Right lobe of liver (tissue), 4 donors: ENCODE measurements around the gene SYTL1.

Experiments
- CTCF ChIP-seq, 4 donors: fragments of 200-600 bp in 3 of 4; fragments of 450-650 bp in 1 of 4; IDR thresholded peaks; one replicate each; pipeline versions ENCODE4 v1.5.1 to v1.8.0; 2016 to 2022; ENCODE audit warnings: antibody characterized with exemption in 4 of 4, mild to moderate bottlenecking in 2 of 4
- POLR2A ChIP-seq: fragments of 450-650 bp; IDR thresholded peaks from one replicate; pipeline ENCODE4 v1.6.1; 2017; ENCODE audit warnings: antibody characterized with exemption, mild to moderate bottlenecking
- donor health status: DM: no; HTN: no; CAD: no.
- donor health status: DM: no; HTN: no; CAD: no.
- donor health status: DM: no; HTN: yes; CAD: no.

- no peak for TF ChIP-seq CTCF (IDR thresholded peaks at IDR 0.05)
- TF ChIP-seq POLR2A = no peak
Measured at GRCh38 chr1:27394282-27394658, 52.4 kb downstream of the SYTL1 start.
